ENCODE results near the gene SLCO3A1. TPM values are rescaled to one million over a fixed set of nuclear protein-coding genes. Genes with fewer than 3 reads are reported as not detected.

SLCO3A1 gene
- total RNA-seq, 1 experiment from 2014 or later: 5.1 TPM

GRCh38 chr15:91813924-91814323 is 39.6 kb upstream of the SLCO3A1 start:
- no peak for ATAC-seq
- no peak overlapping the region for H3K4me3 ChIP-seq (replicated peaks in 1 of 2; ENCODE audit: low read depth in 1 of 2, low read length in 2 of 2)
- H3K9ac ChIP-seq (ENCODE audit: low read length): no peak overlapping the region
- 0 out of 2 replicates have a peak, but pooled peaks cover 7% of the 10 kb centered on the region for H3K27me3 ChIP-seq (ENCODE audit: insufficient read depth, low read length)
- BruUV-seq (replicated peaks): no TSS peak
- TF ChIP-seq FOSL1 (IDR thresholded peaks at IDR 0.05; ENCODE audit: low read depth) (no peak), ELF1 (IDR thresholded peaks at IDR 0.05; ENCODE audit: borderline replicate concordance, low read depth) (no peak), MAX (IDR thresholded peaks at IDR 0.05) (no peak), REST (IDR thresholded peaks at IDR 0.05; ENCODE audit: low read depth) (no peak), SRF (IDR thresholded peaks at IDR 0.05; ENCODE audit: low read depth) (no peak), ATF3 (IDR thresholded peaks at IDR 0.05) (no peak), ZBTB33 (IDR thresholded peaks at IDR 0.05; ENCODE audit: extremely low read depth, insufficient replicate concordance, low read length) (no peak), CEBPB (IDR thresholded peaks at IDR 0.05; ENCODE audit: low read depth) (no peak), POLR2A (IDR thresholded peaks at IDR 0.05; ENCODE audit: borderline replicate concordance, extremely low read depth, insufficient read depth, insufficient read length) (no peak), CTCF (IDR thresholded peaks at IDR 0.05 in 2 of 3, conservative IDR thresholded peaks at IDR 0.05 in 1 of 3; ENCODE audit: borderline replicate concordance in 1 of 3, insufficient read depth in 1 of 3, low read depth in 2 of 3, low read length in 2 of 3) (no peak), CBX3 (IDR thresholded peaks at IDR 0.05; ENCODE audit: low read depth) (no peak), RAD21 (IDR thresholded peaks at IDR 0.05; ENCODE audit: low read depth) (no peak), JUND (IDR thresholded peaks at IDR 0.05) (no peak)
- ChIA-PET CTCF (no interaction called here), RAD21 (ENCODE audit: low non-redundant PET in 1 of 2, low total read pairs in 2 of 2, uncharacterized antibody in 2 of 2, unreplicated experiment in 2 of 2) (no interaction called here), POLR2A (no interaction called here)
- no peaks in the 10 kb centered on the region for H4K20me1 ChIP-seq (ENCODE audit: insufficient read depth)
- no peaks in the 10 kb centered on the region for H3K36me3 ChIP-seq (ENCODE audit: control insufficient read depth in 1 of 2, insufficient read depth in 2 of 2, low read length in 2 of 2)
- H3K9me3 ChIP-seq (ENCODE audit: control insufficient read depth in 1 of 2, insufficient read depth in 1 of 2, low read depth in 1 of 2, low read length in 2 of 2): peaks cover 0 to 3% of the 10 kb centered on the region in 2 experiments; a peak in 1 of 4 replicates
- H3K4me2 ChIP-seq (ENCODE audit: low read length): no peak overlapping the region
- DNase-seq (ENCODE audit: low read depth, low spot score): no peak
- H2AFZ ChIP-seq (ENCODE audit: low read depth, low read length, poor library complexity, severe bottlenecking): no peak overlapping the region
- H3K4me1 ChIP-seq (ENCODE audit: control insufficient read depth in 1 of 2, insufficient read depth in 2 of 2, low read length in 2 of 2): no peaks in the 10 kb centered on the region
- H3K79me2 ChIP-seq (ENCODE audit: insufficient read depth, low read length): no peaks in the 10 kb centered on the region
- no peaks in the 10 kb centered on the region for H3K9me2 ChIP-seq (ENCODE audit: insufficient read depth)
- intact Hi-C loops (cut with micrococcal nuclease): no loop called here
- H3K27ac ChIP-seq (ENCODE audit: low read depth, low read length): no peak overlapping the region

Data from HCT116 (cell line).